NCI-H1105 (cell line): ENCODE measurements around the gene GAB3.
"Not testable (repeated sequence)": the region's sequence is repeated elsewhere in the genome, so short reads cannot be mapped to it uniquely, and the experiment has no call there.

Experiments
- DNase-seq: peaks from one replicate; lab custom pipeline; 2025; lab: John Stamatoyannopoulos, UW

The GAB3 gene

DNA sequence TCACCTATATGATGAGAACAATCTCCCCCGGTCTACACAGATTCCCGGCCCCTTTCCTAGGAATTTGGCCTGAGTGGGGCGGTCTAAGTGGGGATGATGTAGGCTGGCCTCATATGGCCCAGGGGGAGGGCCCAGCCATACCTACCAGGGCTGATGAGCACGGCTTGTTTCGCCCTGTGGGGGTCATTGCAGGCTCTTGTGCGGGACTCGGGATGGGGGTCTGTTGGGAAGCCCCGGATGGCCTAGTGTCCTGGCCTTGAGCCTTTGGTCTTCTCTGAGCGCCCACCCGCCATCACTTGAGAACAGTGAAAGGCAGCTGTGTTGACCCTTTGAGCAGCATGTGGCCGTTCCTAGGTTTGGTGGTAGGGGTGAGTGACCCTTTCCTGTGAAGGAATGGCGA lies 92.7 kb downstream of the GAB3 start:
- DNase-seq: no peak

DNA sequence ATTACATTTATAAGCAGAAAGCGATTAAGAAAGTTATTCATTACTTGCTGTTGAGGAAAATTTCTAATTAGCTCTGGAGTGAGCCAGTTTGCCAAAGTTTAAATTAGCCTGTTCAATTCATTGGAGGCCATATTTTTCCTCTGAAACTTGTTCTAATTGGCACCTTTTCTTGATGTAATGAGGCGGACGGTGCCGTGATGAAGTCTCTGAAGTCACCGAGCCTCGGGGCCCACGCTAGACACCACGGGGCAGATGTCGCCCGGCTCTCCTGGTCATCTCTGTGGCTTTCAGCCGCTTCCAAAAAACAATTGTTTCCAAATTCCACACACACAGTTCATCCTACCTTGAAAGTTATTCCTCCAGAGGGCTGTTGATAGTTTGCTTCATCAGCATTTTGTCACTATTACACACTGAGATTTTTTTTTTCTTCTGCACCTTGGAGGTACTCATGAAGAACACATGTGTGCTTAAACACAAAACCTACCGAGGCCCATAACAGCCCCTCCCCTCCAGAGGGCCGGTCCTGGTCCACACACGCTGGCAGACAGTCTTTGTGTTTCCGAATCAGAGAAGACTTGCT lies 93.6 kb downstream of the GAB3 start:
- no peak for DNase-seq

DNA sequence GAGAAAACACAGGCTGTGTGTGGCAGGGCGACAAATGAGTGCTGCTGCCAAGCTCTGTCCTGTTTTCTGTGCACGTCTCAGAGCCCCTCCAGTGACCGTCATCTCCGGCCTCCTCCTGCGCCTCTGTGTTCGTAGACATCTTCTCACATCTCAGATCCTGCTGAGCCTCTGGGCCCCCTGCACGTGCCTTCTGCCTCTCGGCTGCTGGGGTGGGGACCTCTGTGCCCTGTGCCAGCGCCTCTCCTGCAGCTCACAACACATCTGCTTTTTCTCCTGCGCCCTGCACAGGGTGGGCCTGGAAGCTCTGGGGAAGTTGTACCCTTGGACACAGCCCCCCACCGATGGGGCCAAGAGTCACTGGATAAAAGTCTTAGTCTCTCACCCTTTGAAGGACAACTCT lies 95.1 kb downstream of the GAB3 start:
- no peak for DNase-seq

DNA sequence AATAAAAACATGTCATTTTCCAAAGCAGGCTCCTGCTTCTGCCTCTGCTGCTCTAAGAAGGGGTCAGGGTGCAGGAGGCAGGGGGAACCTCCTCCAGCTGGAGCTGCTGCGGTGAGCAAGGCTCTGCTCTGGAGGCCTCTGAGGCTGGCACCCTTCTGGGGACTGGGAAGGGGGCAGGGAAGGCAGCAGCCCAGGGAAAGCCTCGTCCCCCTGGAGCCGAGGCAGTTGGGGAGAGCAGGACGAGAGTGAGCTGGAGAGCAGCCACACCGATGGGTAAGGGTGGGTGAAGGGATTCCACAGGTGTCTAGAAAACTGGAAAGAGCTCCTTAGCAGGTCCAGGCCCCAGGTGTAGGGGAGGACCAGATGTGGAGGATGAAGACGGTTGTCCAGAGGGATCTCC lies 95.5 kb downstream of the GAB3 start:
- no peak for DNase-seq

DNA sequence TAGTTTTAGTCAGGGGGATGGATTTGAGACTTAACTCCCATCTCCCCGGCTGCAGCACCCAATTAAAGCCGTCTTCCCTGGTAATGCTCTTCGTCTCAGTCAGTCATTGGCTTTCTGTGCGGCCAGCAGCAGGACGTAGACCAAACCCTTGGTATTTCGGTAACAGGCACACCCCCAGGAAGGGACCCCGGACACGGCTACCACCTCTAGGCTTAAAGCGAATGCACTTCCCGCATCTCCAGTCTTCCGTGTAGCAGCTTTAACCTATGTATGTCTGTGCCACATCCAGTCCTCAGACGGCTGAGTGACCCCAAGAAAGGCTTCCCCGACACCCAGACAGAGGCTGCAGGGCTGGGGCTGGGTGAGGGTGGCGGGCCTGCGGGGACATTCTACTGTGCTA lies 96.0 kb downstream of the GAB3 start:
- no peak for DNase-seq

DNA sequence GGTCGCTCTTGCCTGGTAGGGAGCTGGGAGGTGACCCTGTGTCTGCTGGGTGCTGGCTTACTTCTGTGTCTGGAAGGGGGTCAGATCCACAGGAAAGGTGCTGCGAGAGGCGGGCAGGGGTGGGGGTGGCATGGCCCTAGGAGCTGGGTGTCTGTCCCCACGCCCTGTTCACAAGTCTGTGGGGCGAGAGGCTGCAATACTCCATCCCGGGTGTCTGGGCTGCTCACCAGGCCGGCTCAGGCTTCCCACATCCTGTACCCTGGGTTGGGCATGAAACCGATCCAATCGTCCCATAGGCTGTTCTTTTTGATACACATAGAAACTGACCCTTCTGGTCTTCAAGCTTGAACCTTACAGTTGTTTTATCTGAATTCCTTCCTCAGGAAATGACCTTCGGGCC lies 96.5 kb downstream of the GAB3 start:
- no peak for DNase-seq

DNA sequence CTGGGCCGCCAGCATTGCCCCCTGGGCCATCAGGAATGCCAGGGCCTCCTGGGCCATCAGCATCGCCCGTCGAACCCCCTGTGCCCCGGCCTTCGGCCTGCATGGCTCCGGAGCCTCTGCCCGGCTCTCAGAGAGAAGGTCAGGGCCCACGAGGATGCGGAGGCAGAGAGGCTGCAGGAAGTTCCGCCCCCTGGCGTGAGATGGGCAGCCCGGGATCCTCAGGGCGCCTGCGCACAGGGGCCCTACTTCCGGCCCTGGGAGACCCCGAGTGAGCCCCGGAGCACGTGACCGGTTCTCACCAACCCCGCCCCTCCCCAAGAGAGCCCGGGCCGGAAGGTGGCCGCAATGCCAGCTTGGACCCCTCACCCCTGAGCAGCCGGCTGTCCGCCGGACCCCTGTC lies 97.5 kb downstream of the GAB3 start, which contains the start of gene CTAG2:
TSS of gene CTAG2 (minus strand) at position 167 of the 400 bp plus-strand sequence. CDS start at position 103, 64 bp downstream.
- DNase-seq: not testable (repeated sequence)

DNA sequence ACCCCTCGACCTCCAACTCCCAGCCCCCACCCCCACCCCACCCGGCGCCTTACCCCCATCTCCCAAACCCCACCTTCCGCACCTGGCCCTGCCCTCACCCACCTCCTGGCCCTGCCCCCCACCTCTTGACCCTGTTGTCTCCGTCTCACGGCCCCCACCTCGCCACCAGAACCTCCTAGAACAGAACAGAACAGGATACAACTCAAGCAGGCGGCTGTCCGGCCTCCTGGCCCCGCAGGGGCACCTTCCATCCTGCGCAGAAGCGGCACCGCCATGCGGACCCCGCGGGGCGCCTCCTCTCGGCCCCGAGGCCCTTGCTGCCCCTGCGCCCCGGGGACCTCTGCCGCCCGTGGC lies 97.9 kb downstream of the GAB3 start:
- DNase-seq: no peak

DNA sequence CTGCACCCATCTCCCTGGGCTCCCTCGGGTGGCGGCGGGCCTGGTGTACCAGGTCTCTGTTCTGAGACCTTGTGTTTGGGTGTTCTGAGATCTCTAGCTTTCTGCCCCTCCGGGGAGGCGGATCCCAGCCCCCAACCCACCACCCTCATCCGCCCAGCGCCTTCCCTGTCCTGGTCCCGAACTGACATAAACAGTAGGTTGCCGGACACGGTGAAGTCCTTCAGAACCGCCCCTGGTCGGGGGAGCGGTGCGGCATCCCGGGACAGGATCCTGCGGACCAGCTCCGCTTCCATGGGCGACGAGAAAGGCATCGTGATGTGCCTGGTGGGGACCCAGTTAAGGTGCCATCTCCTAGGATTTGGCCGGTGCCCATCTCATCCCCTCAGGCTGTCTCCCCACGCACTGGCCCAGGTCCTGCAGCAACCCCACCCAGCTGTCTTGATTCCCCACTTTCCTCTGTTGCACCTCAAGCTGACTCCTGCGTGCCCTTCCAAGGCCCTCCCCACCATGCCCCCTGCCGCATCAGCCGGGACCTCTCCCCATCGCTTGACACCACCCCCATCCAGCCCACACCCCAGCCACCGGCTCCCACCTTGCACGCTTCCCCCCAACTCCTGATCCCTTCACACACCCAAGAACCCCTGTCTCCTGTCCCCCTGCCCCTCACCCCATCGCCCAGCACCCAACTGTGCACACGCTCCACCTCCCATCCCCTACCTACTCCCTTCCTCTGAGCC lies 98.4 kb downstream of the GAB3 start:
- DNase-seq: no peak

DNA sequence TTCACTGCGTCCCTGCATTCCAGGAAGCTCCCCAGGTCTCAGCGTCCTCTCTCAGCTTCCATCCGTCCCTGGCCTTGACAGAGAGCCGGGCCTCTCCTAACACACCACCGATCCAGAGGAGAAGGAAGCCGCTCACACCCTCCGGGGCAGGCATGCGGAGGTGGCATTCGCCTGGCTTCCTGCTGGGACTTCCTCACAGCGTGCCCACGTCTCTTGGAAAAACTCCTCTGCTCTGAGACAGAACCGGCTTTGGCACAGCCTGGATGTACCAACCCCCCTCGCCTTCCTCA lies 100.7 kb downstream of the GAB3 start:
- no peak for DNase-seq

DNA sequence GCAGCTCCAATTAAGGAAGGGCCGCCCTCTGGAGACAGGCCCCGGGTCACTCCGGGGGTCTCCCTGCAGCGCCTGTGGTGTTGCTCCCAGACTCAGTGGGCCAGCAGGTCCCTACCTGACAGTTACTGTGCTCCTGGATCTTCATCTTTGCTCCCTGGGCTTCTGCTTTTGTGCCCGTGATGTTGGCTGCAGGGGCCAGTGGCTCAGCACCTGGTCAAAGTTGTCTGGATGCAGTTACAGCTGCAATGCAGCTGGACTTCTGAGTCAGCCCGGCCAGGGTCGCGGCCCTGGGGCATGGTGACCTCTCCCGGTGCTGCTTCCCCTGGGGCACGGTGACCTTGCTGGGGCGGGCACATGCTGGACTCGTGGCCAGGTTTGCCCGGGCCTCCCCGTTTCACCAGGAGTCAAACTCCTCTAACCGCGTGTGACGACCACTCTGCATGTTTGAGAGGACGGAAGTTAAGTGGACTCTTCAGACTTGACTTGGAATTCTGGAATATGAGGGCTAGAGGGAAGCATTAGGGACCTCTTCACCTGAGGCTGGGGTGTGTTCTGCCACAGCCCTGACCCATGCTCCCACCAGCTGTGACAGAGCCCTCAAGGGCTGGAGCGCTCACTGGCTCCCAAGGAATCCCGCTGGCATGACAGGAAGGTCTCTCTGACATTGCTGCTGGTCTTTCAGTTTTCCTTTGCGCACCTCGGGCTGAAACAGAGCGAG lies 101.2 kb downstream of the GAB3 start:
- DNase-seq: no peak

DNA sequence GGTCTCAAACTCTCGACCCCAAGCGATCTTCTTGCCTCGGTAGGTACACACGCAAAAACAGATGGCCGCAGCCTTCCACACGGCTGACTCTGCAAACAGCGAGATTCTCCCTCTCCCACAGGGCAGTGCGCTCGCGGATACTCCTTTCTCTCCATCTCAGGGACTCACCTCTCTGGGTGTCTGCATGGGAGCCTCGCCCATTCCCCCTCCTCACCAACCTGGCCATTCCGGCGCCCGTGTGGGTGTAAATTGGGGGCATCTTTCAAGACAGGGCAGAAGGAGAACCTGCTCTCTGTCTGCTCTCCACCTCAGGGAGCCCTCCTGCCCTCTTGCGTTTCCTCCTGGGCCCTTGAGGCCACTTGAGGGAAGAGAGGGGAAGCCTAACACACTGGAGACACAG lies 101.9 kb downstream of the GAB3 start:
- no peak for DNase-seq

DNA sequence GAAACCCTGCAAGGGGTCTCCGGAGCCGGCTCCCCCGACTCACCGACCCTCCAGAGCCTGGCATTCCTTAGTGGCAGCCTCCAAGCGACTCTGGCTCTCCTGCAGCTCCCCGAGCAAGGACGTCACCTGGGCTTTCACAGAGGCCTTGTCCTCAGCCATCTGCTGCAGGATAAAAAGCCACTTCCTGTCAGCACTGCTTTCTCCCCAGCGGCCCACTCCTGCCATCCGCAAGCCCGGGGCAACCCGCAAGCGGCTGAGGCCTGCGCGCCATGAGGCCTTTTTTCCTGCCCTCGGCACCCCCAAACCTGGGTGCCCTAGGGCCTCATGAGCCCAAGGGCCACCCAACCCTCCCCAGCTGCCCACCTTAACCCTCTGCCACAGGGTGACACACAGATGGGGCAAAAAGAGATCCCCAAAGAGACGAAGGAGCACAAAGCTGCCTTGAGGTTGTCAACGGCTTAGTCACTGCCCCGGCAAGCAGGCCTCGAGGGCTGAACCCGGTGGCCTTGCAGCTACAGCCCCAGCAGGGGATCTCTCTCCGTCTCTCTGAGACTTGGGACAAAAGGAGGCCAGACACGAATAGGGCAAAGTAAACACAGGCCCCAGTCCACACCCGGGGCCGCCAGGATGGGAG lies 105.0 kb downstream of the GAB3 start:
- not testable (repeated sequence) for DNase-seq

DNA sequence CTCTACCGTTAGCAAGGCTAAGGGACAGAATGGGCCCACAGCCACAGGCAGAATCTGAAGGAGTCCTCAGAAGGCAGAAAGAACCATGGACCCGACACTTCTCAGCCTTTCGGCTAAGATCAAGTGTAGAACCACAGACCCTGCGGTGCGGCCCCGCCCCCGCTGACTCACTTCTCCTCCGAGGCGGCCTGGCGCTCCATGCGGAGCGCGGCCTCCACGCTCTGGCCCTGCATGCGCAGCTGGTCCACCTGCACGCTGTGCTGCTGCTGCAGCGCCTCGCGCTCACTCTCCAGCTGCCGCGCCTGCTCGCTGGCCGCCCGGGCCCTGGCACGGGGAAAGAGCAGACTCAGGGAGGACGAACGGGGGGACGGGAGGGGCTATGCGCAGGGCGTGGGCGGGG lies 107.2 kb downstream of the GAB3 start:
- not testable (repeated sequence) for DNase-seq

DNA sequence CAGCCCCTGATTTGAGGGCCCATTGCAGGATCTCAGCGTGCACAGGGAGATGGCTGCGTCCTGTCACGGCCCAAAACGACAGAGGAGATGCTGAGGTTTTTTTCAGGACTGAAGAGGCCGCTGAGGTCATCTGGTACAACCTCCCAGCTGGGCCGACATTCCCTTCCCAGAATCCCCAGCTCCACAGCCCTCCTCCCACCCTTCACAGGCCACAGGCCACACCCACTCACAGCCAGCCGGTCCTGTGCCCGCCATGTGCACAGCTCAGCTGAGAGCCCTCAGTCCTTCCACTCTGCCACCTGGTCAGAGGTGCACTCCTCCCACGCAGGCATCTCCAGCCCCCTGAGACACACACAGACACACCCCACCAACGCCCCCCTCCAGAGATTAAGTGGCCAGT lies 109.1 kb downstream of the GAB3 start:
- DNase-seq: not testable (repeated sequence)

DNA sequence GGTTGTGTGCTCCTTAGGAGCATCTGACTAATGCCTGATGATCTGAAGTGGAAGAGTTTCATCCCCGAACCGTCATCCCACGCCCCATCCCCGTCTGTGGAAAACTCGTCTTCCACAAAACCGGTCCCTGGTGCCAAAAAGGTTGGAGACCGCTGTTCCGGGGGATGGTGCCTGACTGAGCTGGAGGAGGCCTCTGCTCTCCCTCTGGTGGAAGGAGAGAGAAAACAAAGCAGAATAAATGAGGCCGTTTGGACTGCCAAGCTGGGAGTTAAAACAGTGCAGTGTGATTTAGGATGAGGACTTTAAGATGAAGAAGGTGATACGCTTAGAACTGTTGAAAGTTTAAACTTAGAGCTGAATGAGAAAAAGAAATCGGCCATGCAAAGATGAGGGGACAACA lies 117.2 kb downstream of the GAB3 start:
- not testable (repeated sequence) for DNase-seq

DNA sequence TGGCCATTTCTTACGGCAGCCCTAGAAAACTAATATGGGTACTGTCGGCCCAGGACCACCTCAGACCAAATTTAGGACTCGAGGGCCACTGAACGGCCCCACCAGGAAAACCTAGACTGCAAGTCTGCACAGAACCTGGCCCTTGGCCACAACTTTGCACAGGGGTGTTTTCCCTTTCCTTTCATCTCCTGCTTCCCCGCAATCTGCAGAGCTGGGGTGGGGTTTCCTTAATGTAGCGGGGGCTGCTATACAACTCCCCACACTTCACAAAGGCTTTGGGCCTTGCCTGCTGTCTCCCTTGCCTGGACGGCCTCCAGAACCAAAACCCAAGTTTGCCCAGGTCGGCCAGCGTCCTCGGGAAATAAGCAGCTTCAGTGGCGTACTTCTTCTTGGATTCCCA lies 119.9 kb downstream of the GAB3 start:
- not testable (repeated sequence) for DNase-seq

DNA sequence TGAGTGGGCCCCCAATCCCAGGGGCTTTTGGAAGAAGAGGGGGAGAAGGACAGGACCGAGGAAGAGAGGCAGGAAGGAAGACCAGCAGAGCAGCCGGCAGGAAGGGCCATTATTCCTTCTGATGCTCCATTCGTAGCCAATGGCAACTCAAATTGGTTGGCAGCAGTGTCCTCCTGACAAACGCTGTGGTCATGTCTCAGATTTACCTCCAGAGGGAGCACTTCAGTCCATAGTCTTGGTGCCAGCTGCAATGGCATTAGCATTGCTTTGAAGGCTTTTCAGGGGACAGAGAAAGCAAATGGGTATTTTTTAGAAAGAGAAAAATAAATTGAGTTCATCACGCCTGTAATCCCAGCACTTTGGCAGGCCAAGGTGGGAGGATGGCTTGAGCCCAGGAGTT lies 121.9 kb downstream of the GAB3 start:
- not testable (repeated sequence) for DNase-seq
